ENCODE data around the gene KIF13A. TPM values are rescaled to one million over a fixed set of nuclear protein-coding genes. Genes with fewer than 3 reads are reported as not detected.
"Not testable (repeated sequence)": the region's sequence is repeated elsewhere in the genome, so short reads cannot be mapped to it uniquely, and the experiment has no call there.

The KIF13A gene
- total RNA-seq, 3 donors from 2014 or later = 45.6 to 85.9 (median 46.9) TPM

DNA sequence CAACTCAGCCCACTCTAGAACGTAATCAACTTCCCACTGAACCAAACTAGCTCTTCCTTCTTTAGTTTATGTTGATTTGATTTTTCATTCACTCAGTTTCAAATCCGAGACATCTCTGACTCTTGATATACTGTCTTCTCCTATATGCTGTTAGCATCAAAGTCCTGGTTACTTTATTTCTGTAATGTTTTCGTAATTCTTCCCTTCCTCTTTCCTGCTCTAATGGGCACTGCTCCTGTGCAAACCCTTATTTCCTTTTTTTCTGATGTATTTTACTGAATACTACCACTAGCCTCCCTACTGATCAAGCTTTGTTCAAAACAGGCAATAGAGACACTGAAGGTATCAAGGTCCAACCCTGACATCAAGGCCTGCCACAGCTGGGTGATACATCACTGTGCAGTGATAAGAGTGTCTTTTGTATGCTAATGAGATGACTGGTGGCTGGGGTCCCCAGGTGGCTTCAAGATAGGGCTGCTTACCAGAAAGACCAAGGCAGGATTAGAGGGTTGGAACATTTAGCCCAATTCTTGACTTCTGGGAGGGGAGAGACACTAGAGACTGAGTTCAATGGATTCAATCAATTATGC is 95.2 kb downstream of the KIF13A start:
- Histone ChIP-seq H3K4me3 (no peak overlapping the region), H3K36me3 (ENCODE audit: low read depth) (no peaks in the 10 kb centered on the region), H3K4me1 (ENCODE audit: low read depth) (no peaks in the 10 kb centered on the region), H3K9me3 (peaks cover 28% of the 10 kb centered on the region)
- DNase-seq (no peak), ATAC-seq (no peak)
- intact Hi-C loops (cut with DNase I, micrococcal nuclease) = no loop called here
- TF ChIP-seq, protein P1, sequence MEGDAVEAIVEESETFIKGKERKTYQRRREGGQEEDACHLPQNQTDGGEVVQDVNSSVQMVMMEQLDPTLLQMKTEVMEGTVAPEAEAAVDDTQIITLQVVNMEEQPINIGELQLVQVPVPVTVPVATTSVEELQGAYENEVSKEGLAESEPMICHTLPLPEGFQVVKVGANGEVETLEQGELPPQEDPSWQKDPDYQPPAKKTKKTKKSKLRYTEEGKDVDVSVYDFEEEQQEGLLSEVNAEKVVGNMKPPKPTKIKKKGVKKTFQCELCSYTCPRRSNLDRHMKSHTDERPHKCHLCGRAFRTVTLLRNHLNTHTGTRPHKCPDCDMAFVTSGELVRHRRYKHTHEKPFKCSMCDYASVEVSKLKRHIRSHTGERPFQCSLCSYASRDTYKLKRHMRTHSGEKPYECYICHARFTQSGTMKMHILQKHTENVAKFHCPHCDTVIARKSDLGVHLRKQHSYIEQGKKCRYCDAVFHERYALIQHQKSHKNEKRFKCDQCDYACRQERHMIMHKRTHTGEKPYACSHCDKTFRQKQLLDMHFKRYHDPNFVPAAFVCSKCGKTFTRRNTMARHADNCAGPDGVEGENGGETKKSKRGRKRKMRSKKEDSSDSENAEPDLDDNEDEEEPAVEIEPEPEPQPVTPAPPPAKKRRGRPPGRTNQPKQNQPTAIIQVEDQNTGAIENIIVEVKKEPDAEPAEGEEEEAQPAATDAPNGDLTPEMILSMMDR (IDR thresholded peaks at IDR 0.05) = no peak

DNA sequence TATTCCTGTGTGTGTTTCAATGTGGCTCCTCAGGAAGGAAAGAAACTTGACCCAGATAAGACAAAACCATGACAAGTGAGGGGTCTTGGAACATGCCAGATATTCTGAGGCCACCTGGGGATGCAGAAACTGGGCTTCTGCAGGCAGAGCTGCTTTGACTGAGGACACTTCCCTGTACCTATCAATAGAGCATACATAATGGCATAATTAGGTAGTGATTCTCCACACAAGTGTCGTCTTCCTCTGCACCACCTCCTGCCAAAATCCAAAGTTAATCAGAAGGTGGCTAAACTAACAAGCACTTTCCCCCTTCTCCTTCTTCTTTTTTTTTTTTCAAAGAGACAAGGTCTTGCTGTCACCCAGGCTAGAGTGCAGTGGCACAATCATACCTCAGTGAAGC is 97.1 kb downstream of the KIF13A start:
- Histone ChIP-seq H3K4me1 (ENCODE audit: low read depth) (no peaks in the 10 kb centered on the region), H3K36me3 (ENCODE audit: low read depth) (no peaks in the 10 kb centered on the region), H3K9me3 (peaks cover 14% of the 10 kb centered on the region), H3K4me3 (no peak overlapping the region)
- TF ChIP-seq, protein P1 (IDR thresholded peaks at IDR 0.05) = no peak
- no peak for DNase-seq
- no peak for ATAC-seq
- intact Hi-C loops (cut with DNase I, micrococcal nuclease) = no loop called here

DNA sequence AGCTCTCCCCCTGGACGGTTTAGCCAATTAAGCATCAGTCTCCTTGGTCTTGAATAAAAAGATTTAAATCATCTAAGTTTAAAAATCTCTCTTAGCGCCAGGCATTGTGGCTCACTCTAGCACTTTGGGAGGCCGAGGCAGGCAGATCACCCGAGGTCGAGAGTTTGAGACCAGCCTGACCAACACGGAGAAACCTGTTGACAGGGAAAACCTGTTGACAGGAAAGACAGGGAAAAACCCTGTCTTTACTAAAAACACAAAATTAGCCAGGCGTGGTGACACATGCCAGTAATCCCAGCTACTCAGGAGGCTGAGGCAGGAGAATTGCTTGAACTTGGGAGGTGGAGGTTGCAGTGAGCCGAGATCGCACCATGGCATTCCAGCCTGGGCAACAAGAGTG is 97.7 kb downstream of the KIF13A start:
- ATAC-seq; H3K4me3 ChIP-seq; H3K9me3 ChIP-seq; intact Hi-C loops (cut with DNase I, micrococcal nuclease); H3K36me3 ChIP-seq (ENCODE audit: low read depth); H3K4me1 ChIP-seq (ENCODE audit: low read depth); DNase-seq: not testable (repeated sequence)

DNA sequence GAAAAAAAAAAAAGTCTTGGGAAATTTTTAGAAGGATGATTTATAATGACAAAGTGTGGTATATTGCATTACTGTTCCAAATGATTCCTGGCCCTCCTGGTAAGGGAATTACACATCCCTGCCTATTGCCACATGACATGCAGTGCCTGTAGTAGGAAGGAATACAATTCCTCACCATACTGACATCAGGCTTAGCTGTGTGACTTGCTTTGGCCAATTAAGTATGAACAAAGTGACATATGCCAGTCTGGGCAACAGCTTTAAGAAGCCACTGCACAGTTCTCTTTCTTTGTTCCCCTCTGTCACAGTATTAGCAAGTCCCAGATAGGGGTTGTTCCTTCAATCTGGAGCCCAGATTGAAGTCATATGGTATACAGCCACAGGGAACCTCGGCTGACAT is 100.5 kb downstream of the KIF13A start:
- no peaks in the 10 kb centered on the region for H3K36me3 ChIP-seq (ENCODE audit: low read depth)
- intact Hi-C loops (cut with DNase I, micrococcal nuclease) = no loop called here
- H3K4me1 ChIP-seq (ENCODE audit: low read depth) = no peaks in the 10 kb centered on the region
- DNase-seq (no peak), ATAC-seq (no peak)
- no peaks in the 10 kb centered on the region for H3K9me3 ChIP-seq
- H3K4me3 ChIP-seq = no peak overlapping the region
- TF ChIP-seq, protein P1 (IDR thresholded peaks at IDR 0.05) = no peak

DNA sequence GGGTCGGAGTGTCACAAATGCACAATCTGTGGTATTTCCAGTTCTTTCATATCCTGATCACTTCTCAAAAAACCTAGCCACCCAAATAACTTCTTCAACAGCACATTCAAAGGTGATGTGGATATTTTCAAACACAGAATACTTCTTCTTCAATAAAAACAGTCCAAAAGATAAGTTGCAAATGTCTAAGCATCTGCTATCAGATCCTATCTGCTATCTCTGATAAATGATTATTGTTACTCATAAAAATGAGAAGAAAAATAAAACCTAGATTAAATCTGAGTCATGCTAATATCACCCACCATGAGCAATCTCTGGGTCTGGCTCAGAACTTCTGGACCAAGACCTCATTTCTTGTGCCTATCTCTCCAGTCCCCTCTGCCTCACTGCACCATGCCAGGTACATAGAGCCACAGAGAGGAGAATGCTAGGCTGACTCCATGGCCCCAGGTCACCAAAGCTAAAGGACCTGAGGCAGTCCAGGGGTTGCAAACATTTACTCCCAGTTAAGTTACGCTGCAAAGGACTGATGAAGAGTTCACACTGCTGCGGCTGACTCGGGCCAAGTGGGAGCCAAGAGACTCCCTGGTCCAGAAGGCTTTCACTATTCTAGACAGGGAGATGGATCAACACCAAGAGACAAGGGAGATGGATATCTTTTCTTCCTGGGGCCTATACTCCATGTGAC is 101.4 kb downstream of the KIF13A start:
- Histone ChIP-seq H3K4me1 (ENCODE audit: low read depth) (no peaks in the 10 kb centered on the region), H3K4me3 (no peak overlapping the region), H3K36me3 (ENCODE audit: low read depth) (no peaks in the 10 kb centered on the region), H3K9me3 (no peaks in the 10 kb centered on the region)
- ATAC-seq (no peak), DNase-seq (no peak)
- TF ChIP-seq, protein P1 (IDR thresholded peaks at IDR 0.05) = no peak
- intact Hi-C loops (cut with DNase I, micrococcal nuclease) = no loop called here
